HG02678 (cell line): ENCODE results near the gene RPS6KA2.

ENCODE experiments used
- ATAC-seq: cut with Tn5 transposase; IDR thresholded peaks from one replicate; pipeline ENCODE4 v1.9.1; 2021; ENCODE audit warnings: mild to moderate bottlenecking, moderate library complexity; ENCODE audit not compliant: unreplicated experiment

RPS6KA2 gene

GRCh38 chr6:166627033-166627874 is at the start of gene RPS6KA2:
RPS6KA2 (minus strand) TSS chr6:166627251; CDS start chr6:166627019, 232 bp downstream.
- peak; percentile 80 for ATAC-seq

- no peak for ATAC-seq
Observed at GRCh38 chr6:166676270-166676860, 49.3 kb upstream of the RPS6KA2 start.

- no peak for ATAC-seq
Observed at GRCh38 chr6:166675736-166676135, 48.7 kb upstream of the RPS6KA2 start.

- ATAC-seq: no peak
Observed at GRCh38 chr6:166673309-166673708, 46.3 kb upstream of the RPS6KA2 start.

GRCh38 chr6:166672624-166673206 is 45.7 kb upstream of the RPS6KA2 start:
- ATAC-seq: no peak

- no peak for ATAC-seq
Observed at GRCh38 chr6:166672146-166672545, 45.1 kb upstream of the RPS6KA2 start.

GRCh38 chr6:166671434-166672081 is 44.5 kb upstream of the RPS6KA2 start:
- no peak for ATAC-seq

GRCh38 chr6:166670894-166671293 is 43.8 kb upstream of the RPS6KA2 start:
- ATAC-seq: no peak

GRCh38 chr6:166670013-166670412 is 43.0 kb upstream of the RPS6KA2 start:
- no peak for ATAC-seq

GRCh38 chr6:166667796-166668610 is 41.0 kb upstream of the RPS6KA2 start:
- no peak for ATAC-seq

- ATAC-seq: no peak
Observed at GRCh38 chr6:166664135-166664534, 37.1 kb upstream of the RPS6KA2 start.

GRCh38 chr6:166663568-166663967 is 36.5 kb upstream of the RPS6KA2 start:
- ATAC-seq: no peak

GRCh38 chr6:166662690-166663089 is 35.6 kb upstream of the RPS6KA2 start:
- no peak for ATAC-seq

GRCh38 chr6:166661327-166662085 is 34.5 kb upstream of the RPS6KA2 start:
- ATAC-seq: no peak

GRCh38 chr6:166660157-166660688 is 33.2 kb upstream of the RPS6KA2 start:
- ATAC-seq: no peak

- no peak for ATAC-seq
Observed at GRCh38 chr6:166659581-166659980, 32.5 kb upstream of the RPS6KA2 start.

GRCh38 chr6:166658792-166659150 is 31.7 kb upstream of the RPS6KA2 start:
- ATAC-seq: no peak

GRCh38 chr6:166658115-166658791 is 31.2 kb upstream of the RPS6KA2 start:
- ATAC-seq: no peak

- ATAC-seq: no peak
Observed at GRCh38 chr6:166657531-166657930, 30.5 kb upstream of the RPS6KA2 start.
